Activated CD8-positive, alpha-beta memory T cell treated with anti-CD3 and anti-CD28 coated beads, Interleukin-2, amount 50 U/mL, for 1 hour (primary cell): Measurements from ENCODE around the gene CBFA2T2.

ENCODE experiments used
- DNase-seq: peaks from one replicate; pipeline ENCODE4 v3.0.0-alpha.2; 2020; ENCODE audit errors: extremely low read depth

CBFA2T2 gene

GRCh38 chr20:33666293-33667244, 176.7 kb downstream of the CBFA2T2 start, which contains the start of gene ACTL10:
TSS of gene ACTL10 (plus strand) at chr20:33666943. CDS start at chr20:33667498, 555 bp downstream.
- DNase-seq = peak; percentile 45

GRCh38 chr20:33667245-33667675, 177.4 kb downstream of the CBFA2T2 start:
- no peak for DNase-seq

- peak; percentile 36 for DNase-seq
Measured at GRCh38 chr20:33667676-33668465, 178.0 kb downstream of the CBFA2T2 start.

- DNase-seq = no peak
Measured at GRCh38 chr20:33668466-33669155, 178.7 kb downstream of the CBFA2T2 start.

- DNase-seq = no peak
Measured at GRCh38 chr20:33669224-33669623, 179.3 kb downstream of the CBFA2T2 start.

- DNase-seq = no peak
Measured at GRCh38 chr20:33669873-33670640, 180.2 kb downstream of the CBFA2T2 start.

GRCh38 chr20:33670715-33671499, 181.0 kb downstream of the CBFA2T2 start:
- no peak for DNase-seq

GRCh38 chr20:33671573-33672288, 181.8 kb downstream of the CBFA2T2 start:
- no peak for DNase-seq

- no peak for DNase-seq
Measured at GRCh38 chr20:33672426-33673113, 182.7 kb downstream of the CBFA2T2 start.

- no peak for DNase-seq
Measured at GRCh38 chr20:33673114-33673409, 183.2 kb downstream of the CBFA2T2 start.

- DNase-seq = no peak
Measured at GRCh38 chr20:33673410-33674293, 183.8 kb downstream of the CBFA2T2 start.

GRCh38 chr20:33674294-33675135, 184.6 kb downstream of the CBFA2T2 start, which contains the start of gene NECAB3:
TSS of gene NECAB3 (minus strand) at chr20:33674428. CDS start at chr20:33674352, 76 bp downstream.
- DNase-seq = no peak

- DNase-seq = no peak
Measured at GRCh38 chr20:33675136-33675959, 185.5 kb downstream of the CBFA2T2 start.

- DNase-seq = no peak
Measured at GRCh38 chr20:33676121-33676520, 186.2 kb downstream of the CBFA2T2 start.

- no peak for DNase-seq
Measured at GRCh38 chr20:33676652-33677645, 187.1 kb downstream of the CBFA2T2 start.
